C4-2B (cell line): ENCODE data around the gene ZNF367.

ENCODE experiments used
- H3K27ac ChIP-seq: fragments of 450-650 bp; 2 replicates; pipeline ENCODE4 v1.5.1; 2017
- CTCF ChIP-seq: fragments of 450-650 bp; conservative IDR thresholded peaks from 2 replicates; pipeline ENCODE4 v1.5.1; 2017; ENCODE audit warnings: mild to moderate bottlenecking
- ZFX ChIP-seq: fragments of 450-650 bp; IDR thresholded peaks from 2 replicates; pipeline ENCODE4 v1.6.1; 2017

ZNF367 gene

GRCh38 chr9:96418083-96418919, at the start of gene ZNF367:
Gene ZNF367 (minus strand): TSS chr9:96418370. CDS start chr9:96418032, 338 bp downstream.
- H3K27ac ChIP-seq, result peak within 1 kb of the TSS; percentile 93
- no peak for TF ChIP-seq ZFX
- no peak for TF ChIP-seq CTCF

- no peak for TF ChIP-seq CTCF
- no peak for TF ChIP-seq ZFX
- H3K27ac ChIP-seq, result no peak overlapping the region
Measured at GRCh38 chr9:96467784-96468183, 49.6 kb upstream of the ZNF367 start.

GRCh38 chr9:96464426-96464825, 46.3 kb upstream of the ZNF367 start:
- no peak for TF ChIP-seq ZFX
- TF ChIP-seq CTCF, result no peak

GRCh38 chr9:96462541-96462940, 44.4 kb upstream of the ZNF367 start:
- H3K27ac ChIP-seq, result no peak overlapping the region
- TF ChIP-seq CTCF (no peak), ZFX (no peak)

More at GRCh38 chr9:96464426-96464825, 46.3 kb upstream of the ZNF367 start:
- no peak overlapping the region for H3K27ac ChIP-seq

GRCh38 chr9:96461336-96461735, 43.2 kb upstream of the ZNF367 start:
- no peak for TF ChIP-seq ZFX
- no peak for TF ChIP-seq CTCF
- no peak overlapping the region for H3K27ac ChIP-seq

- no peak overlapping the region for H3K27ac ChIP-seq
- TF ChIP-seq CTCF (no peak), ZFX (no peak)
Measured at GRCh38 chr9:96460882-96461281, 42.7 kb upstream of the ZNF367 start.

GRCh38 chr9:96460470-96460869, 42.3 kb upstream of the ZNF367 start:
- no peak for TF ChIP-seq CTCF
- TF ChIP-seq ZFX, result no peak
- H3K27ac ChIP-seq, result no peak overlapping the region
